GM12873 (cell line): ENCODE data around the gene ELP4.

Source experiments
- CTCF ChIP-seq: IDR thresholded peaks from 2 replicates; pipeline ENCODE4 v1.5.1; 2012; ENCODE audit warnings: low read depth, mild to moderate bottlenecking, moderate library complexity, low read length, control low read depth; ENCODE audit not compliant: insufficient read depth; ENCODE audit errors: missing control alignments

Gene ELP4

DNA sequence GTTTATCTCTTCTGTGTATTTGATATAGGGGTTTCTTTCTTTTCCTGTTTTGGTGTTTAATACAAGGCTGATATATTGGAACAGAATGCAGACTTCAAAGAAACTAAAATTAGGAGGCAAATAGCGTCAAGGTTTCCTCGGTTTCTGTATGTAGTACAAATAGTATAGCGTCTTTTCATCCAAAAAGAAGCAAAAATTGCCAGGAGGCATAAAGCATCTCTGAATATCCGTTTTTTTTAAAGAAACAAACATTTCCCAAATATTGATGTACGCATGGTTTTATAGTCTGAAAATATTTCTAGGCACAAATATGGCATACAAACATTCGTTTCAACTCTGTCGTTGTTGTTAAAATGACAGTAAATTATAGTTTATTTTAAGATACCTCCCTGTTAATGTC is 318.6 kb downstream of the ELP4 start:
- TF ChIP-seq CTCF, result no peak

- TF ChIP-seq CTCF, result no peak
Measured at GRCh38 chr11:31830406-31830805, 320.8 kb downstream of the ELP4 start.

DNA sequence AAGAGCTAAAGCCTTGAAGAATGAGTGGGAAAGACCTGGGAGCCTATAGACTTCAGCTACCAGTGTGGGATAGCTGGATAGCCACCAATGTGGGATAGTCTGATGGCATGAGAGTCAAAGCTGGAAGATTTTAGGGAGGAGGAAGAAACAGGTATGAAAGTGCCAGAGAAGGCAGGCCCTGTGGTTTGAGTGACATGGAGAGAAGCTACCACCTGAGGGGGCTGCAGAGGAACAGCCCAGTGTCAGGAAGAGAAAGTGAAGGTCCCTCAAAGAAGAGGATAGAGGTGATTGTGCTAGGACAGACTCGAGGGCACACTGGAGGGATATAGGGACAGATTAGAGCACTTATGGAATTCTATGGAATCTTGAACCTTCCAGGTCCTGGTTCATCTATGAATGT is 324.7 kb downstream of the ELP4 start:
- peak; percentile 22 for TF ChIP-seq CTCF
